Activated T-cell treated with anti-CD3 and anti-CD28 coated beads, Interleukin-2, amount 50 U/mL, for 24 hours (primary cell): Measurements from ENCODE around the gene DOCK10.

Experiments used
- DNase-seq: peaks from one replicate; pipeline ENCODE4 v3.0.0-alpha.2; 2020
- H3K27ac Mint-ChIP-seq: 2 replicates; pipeline ENCODE4 v1.8.0; 2020; ENCODE audit warnings: mild to moderate bottlenecking, mixed read lengths
- H3K27me3 Mint-ChIP-seq: 2 replicates; pipeline ENCODE4 v1.8.0; 2020; ENCODE audit warnings: mixed read lengths
- H3K36me3 Mint-ChIP-seq: 2 replicates; pipeline ENCODE4 v1.8.0; 2020; ENCODE audit warnings: low read depth, mixed read lengths
- H3K4me1 Mint-ChIP-seq: 2 replicates; pipeline ENCODE4 v1.8.0; 2020; ENCODE audit warnings: low read depth, mixed read lengths
- H3K4me3 Mint-ChIP-seq: 2 replicates; pipeline ENCODE4 v1.8.0; 2020; ENCODE audit warnings: mild to moderate bottlenecking, moderate library complexity, mixed read lengths
- H3K9me3 Mint-ChIP-seq: 2 replicates; pipeline ENCODE4 v1.8.0; 2020; ENCODE audit warnings: mixed read lengths

Gene DOCK10

GRCh38 chr2:224966613-224967012, 75.7 kb downstream of the DOCK10 start:
- H3K27me3 Mint-ChIP-seq = no peaks in the 10 kb centered on the region
- H3K9me3 Mint-ChIP-seq = no peaks in the 10 kb centered on the region
- H3K36me3 Mint-ChIP-seq = peaks cover 28% of the 10 kb centered on the region
- H3K4me3 Mint-ChIP-seq = no peak overlapping the region
- H3K4me1 Mint-ChIP-seq = peaks cover 72% of the 10 kb centered on the region
- no peak for DNase-seq
- H3K27ac Mint-ChIP-seq = no peak overlapping the region

- Mint-ChIP-seq H3K4me1 (peaks cover 76% of the 10 kb centered on the region), H3K27me3 (no peaks in the 10 kb centered on the region), H3K27ac (no peak overlapping the region), H3K9me3 (peaks cover 3% of the 10 kb centered on the region), H3K36me3 (peaks cover 45% of the 10 kb centered on the region), H3K4me3 (no peak overlapping the region)
- no peak for DNase-seq
Measured at GRCh38 chr2:224959556-224959955, 82.7 kb downstream of the DOCK10 start.

- no peak for DNase-seq
- H3K4me1 Mint-ChIP-seq = peaks cover 80% of the 10 kb centered on the region
- peaks cover 3% of the 10 kb centered on the region for H3K9me3 Mint-ChIP-seq
- H3K36me3 Mint-ChIP-seq = peaks cover 45% of the 10 kb centered on the region
- H3K4me3 Mint-ChIP-seq = no peak overlapping the region
- H3K27ac Mint-ChIP-seq = peak overlapping the region; percentile 9
- no peaks in the 10 kb centered on the region for H3K27me3 Mint-ChIP-seq
Measured at GRCh38 chr2:224958873-224959272, 83.4 kb downstream of the DOCK10 start.

GRCh38 chr2:224958462-224958857, 83.8 kb downstream of the DOCK10 start:
- peaks cover 3% of the 10 kb centered on the region for H3K9me3 Mint-ChIP-seq
- no peak overlapping the region for H3K27ac Mint-ChIP-seq
- no peaks in the 10 kb centered on the region for H3K27me3 Mint-ChIP-seq
- peaks cover 48% of the 10 kb centered on the region for H3K36me3 Mint-ChIP-seq
- H3K4me3 Mint-ChIP-seq = no peak overlapping the region
- DNase-seq = no peak
- H3K4me1 Mint-ChIP-seq = peaks cover 84% of the 10 kb centered on the region

- no peak for DNase-seq
- H3K27me3 Mint-ChIP-seq = no peaks in the 10 kb centered on the region
- H3K27ac Mint-ChIP-seq = peak overlapping the region; percentile 88
- H3K36me3 Mint-ChIP-seq = peaks cover 53% of the 10 kb centered on the region
- H3K4me3 Mint-ChIP-seq = peak overlapping the region; percentile 28
- H3K9me3 Mint-ChIP-seq = peaks cover 6% of the 10 kb centered on the region
- peaks cover 86% of the 10 kb centered on the region for H3K4me1 Mint-ChIP-seq
Measured at GRCh38 chr2:224957540-224958461, 84.5 kb downstream of the DOCK10 start.

GRCh38 chr2:224956706-224957105, 85.6 kb downstream of the DOCK10 start:
- peaks cover 47% of the 10 kb centered on the region for H3K36me3 Mint-ChIP-seq
- H3K27ac Mint-ChIP-seq = peak overlapping the region; percentile 88
- no peak for DNase-seq
- peaks cover 84% of the 10 kb centered on the region for H3K4me1 Mint-ChIP-seq
- no peaks in the 10 kb centered on the region for H3K27me3 Mint-ChIP-seq
- peaks cover 9% of the 10 kb centered on the region for H3K9me3 Mint-ChIP-seq
- no peak overlapping the region for H3K4me3 Mint-ChIP-seq

GRCh38 chr2:224954980-224955379, 87.3 kb downstream of the DOCK10 start:
- H3K4me3 Mint-ChIP-seq = no peak overlapping the region

GRCh38 chr2:224952936-224953657, 89.2 kb downstream of the DOCK10 start:
- no peak for DNase-seq
- Mint-ChIP-seq H3K9me3 (peaks cover 5% of the 10 kb centered on the region), H3K4me3 (peak overlapping the region; percentile 34), H3K27ac (peak overlapping the region; percentile 89), H3K36me3 (peaks cover 30% of the 10 kb centered on the region), H3K4me1 (peaks cover 90% of the 10 kb centered on the region), H3K27me3 (no peaks in the 10 kb centered on the region)

More at GRCh38 chr2:224954980-224955379, 87.3 kb downstream of the DOCK10 start:
- H3K36me3 Mint-ChIP-seq = peaks cover 42% of the 10 kb centered on the region
- peaks cover 5% of the 10 kb centered on the region for H3K9me3 Mint-ChIP-seq
- no peak for DNase-seq
- H3K4me1 Mint-ChIP-seq = peaks cover 89% of the 10 kb centered on the region
- H3K27me3 Mint-ChIP-seq = no peaks in the 10 kb centered on the region
- H3K27ac Mint-ChIP-seq = peak overlapping the region; percentile 70

- DNase-seq = no peak
- H3K27ac Mint-ChIP-seq = peak overlapping the region; percentile 96
- peak overlapping the region; percentile 55 for H3K4me3 Mint-ChIP-seq
- peaks cover 5% of the 10 kb centered on the region for H3K9me3 Mint-ChIP-seq
- H3K36me3 Mint-ChIP-seq = peaks cover 23% of the 10 kb centered on the region
- H3K27me3 Mint-ChIP-seq = no peaks in the 10 kb centered on the region
- H3K4me1 Mint-ChIP-seq = peaks cover 88% of the 10 kb centered on the region
Measured at GRCh38 chr2:224951723-224952481, 90.4 kb downstream of the DOCK10 start.

GRCh38 chr2:224948859-224949258, 93.4 kb downstream of the DOCK10 start:
- peaks cover 39% of the 10 kb centered on the region for H3K36me3 Mint-ChIP-seq
- H3K9me3 Mint-ChIP-seq = peaks cover 5% of the 10 kb centered on the region
- H3K4me1 Mint-ChIP-seq = peaks cover 74% of the 10 kb centered on the region
- peak overlapping the region; percentile 12 for H3K4me3 Mint-ChIP-seq
- DNase-seq = no peak
- H3K27me3 Mint-ChIP-seq = no peaks in the 10 kb centered on the region
- H3K27ac Mint-ChIP-seq = peak overlapping the region; percentile 81

- no peak overlapping the region for H3K4me3 Mint-ChIP-seq
- H3K27me3 Mint-ChIP-seq = no peaks in the 10 kb centered on the region
- H3K4me1 Mint-ChIP-seq = peaks cover 71% of the 10 kb centered on the region
- peaks cover 39% of the 10 kb centered on the region for H3K36me3 Mint-ChIP-seq
- no peak for DNase-seq
- peak overlapping the region; percentile 81 for H3K27ac Mint-ChIP-seq
- H3K9me3 Mint-ChIP-seq = peaks cover 3% of the 10 kb centered on the region
Measured at GRCh38 chr2:224948005-224948404, 94.3 kb downstream of the DOCK10 start.

GRCh38 chr2:224947566-224947965, 94.7 kb downstream of the DOCK10 start:
- H3K4me3 Mint-ChIP-seq = peak overlapping the region; percentile 89
- DNase-seq = no peak
- peak overlapping the region; percentile 95 for H3K27ac Mint-ChIP-seq
- H3K36me3 Mint-ChIP-seq = peaks cover 39% of the 10 kb centered on the region
- H3K27me3 Mint-ChIP-seq = no peaks in the 10 kb centered on the region
- H3K4me1 Mint-ChIP-seq = peaks cover 68% of the 10 kb centered on the region
- H3K9me3 Mint-ChIP-seq = peaks cover 2% of the 10 kb centered on the region

GRCh38 chr2:224946895-224947294, 95.4 kb downstream of the DOCK10 start:
- DNase-seq = no peak
- no peaks in the 10 kb centered on the region for H3K27me3 Mint-ChIP-seq
- no peaks in the 10 kb centered on the region for H3K9me3 Mint-ChIP-seq
- H3K4me1 Mint-ChIP-seq = peaks cover 68% of the 10 kb centered on the region
- H3K36me3 Mint-ChIP-seq = peaks cover 42% of the 10 kb centered on the region
- peak overlapping the region; percentile 95 for H3K27ac Mint-ChIP-seq
- peak overlapping the region; percentile 89 for H3K4me3 Mint-ChIP-seq
